ENCODE measurements around the gene PDE1A.

PDE1A gene

DNA sequence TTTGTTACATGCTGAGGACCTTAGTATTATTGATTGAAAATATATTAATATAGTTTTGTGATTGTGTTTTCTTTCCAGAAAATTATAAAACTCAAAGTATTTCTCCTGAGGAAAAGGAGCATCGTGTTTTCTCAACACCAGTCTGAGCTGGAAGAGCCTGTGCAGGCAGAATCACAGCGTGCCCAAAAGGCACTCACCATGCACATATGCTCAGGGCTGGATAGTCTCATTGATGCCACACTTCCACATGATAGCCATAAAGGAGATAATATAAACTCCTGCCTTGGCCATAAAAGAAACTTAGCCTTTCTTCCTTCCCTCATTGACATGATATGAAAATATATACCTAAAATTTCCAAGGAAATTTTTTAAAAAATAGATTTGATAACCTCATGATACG is 4.0 kb downstream of the PDE1A start:
- TF ChIP-seq, protein P1, sequence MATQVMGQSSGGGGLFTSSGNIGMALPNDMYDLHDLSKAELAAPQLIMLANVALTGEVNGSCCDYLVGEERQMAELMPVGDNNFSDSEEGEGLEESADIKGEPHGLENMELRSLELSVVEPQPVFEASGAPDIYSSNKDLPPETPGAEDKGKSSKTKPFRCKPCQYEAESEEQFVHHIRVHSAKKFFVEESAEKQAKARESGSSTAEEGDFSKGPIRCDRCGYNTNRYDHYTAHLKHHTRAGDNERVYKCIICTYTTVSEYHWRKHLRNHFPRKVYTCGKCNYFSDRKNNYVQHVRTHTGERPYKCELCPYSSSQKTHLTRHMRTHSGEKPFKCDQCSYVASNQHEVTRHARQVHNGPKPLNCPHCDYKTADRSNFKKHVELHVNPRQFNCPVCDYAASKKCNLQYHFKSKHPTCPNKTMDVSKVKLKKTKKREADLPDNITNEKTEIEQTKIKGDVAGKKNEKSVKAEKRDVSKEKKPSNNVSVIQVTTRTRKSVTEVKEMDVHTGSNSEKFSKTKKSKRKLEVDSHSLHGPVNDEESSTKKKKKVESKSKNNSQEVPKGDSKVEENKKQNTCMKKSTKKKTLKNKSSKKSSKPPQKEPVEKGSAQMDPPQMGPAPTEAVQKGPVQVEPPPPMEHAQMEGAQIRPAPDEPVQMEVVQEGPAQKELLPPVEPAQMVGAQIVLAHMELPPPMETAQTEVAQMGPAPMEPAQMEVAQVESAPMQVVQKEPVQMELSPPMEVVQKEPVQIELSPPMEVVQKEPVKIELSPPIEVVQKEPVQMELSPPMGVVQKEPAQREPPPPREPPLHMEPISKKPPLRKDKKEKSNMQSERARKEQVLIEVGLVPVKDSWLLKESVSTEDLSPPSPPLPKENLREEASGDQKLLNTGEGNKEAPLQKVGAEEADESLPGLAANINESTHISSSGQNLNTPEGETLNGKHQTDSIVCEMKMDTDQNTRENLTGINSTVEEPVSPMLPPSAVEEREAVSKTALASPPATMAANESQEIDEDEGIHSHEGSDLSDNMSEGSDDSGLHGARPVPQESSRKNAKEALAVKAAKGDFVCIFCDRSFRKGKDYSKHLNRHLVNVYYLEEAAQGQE (IDR thresholded peaks at IDR 0.05; ENCODE audit: insufficient replicate concordance, low read depth): no peak
- TF ChIP-seq POLR2AphosphoS5 (IDR thresholded peaks at IDR 0.05; ENCODE audit: low read depth) (no peak), SPI1 (IDR thresholded peaks at IDR 0.05; ENCODE audit: borderline replicate concordance, low read depth) (no peak), GABPA (IDR thresholded peaks at IDR 0.05; ENCODE audit: low read depth) (no peak)
- TF ChIP-seq, protein P2, sequence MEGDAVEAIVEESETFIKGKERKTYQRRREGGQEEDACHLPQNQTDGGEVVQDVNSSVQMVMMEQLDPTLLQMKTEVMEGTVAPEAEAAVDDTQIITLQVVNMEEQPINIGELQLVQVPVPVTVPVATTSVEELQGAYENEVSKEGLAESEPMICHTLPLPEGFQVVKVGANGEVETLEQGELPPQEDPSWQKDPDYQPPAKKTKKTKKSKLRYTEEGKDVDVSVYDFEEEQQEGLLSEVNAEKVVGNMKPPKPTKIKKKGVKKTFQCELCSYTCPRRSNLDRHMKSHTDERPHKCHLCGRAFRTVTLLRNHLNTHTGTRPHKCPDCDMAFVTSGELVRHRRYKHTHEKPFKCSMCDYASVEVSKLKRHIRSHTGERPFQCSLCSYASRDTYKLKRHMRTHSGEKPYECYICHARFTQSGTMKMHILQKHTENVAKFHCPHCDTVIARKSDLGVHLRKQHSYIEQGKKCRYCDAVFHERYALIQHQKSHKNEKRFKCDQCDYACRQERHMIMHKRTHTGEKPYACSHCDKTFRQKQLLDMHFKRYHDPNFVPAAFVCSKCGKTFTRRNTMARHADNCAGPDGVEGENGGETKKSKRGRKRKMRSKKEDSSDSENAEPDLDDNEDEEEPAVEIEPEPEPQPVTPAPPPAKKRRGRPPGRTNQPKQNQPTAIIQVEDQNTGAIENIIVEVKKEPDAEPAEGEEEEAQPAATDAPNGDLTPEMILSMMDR (IDR thresholded peaks at IDR 0.05; ENCODE audit: insufficient read depth, low read length): no peak
- Histone ChIP-seq H3K27ac (replicated peaks) (no peak overlapping the region), H3K4me3 (replicated peaks; ENCODE audit: insufficient read depth, low read length) (no peak overlapping the region), H3K27me3 (ENCODE audit: insufficient read depth, poor library complexity, severe bottlenecking) (peaks cover 2% of the 10 kb centered on the region)
- DNase-seq (ENCODE audit: low read depth in 1 of 2, low spot score in 1 of 2): no peak

DNA sequence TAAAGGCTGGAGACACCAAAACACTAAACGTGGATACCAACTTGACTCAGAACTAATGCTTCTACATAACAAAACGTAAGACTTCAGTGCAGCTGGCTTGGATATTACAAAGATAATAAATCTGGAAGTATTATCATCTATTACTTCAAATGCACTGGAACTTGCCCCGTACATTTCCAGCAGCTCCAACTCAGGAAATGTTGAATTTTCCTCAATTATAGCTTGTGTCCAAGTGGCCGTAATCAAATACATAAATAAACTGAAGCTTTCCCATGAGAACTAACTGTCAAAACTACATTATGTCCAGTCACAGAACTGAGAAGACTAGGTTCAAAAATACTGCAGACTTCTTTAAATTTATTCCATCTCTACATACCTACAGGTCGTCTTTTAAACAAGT is 6.2 kb downstream of the PDE1A start:
- no peaks in the 10 kb centered on the region for H3K27me3 ChIP-seq (ENCODE audit: insufficient read depth, poor library complexity, severe bottlenecking)
- no peak overlapping the region for H3K27ac ChIP-seq (replicated peaks)
- H3K4me3 ChIP-seq (replicated peaks; ENCODE audit: insufficient read depth, low read length): no peak overlapping the region
- TF ChIP-seq, protein P1 (IDR thresholded peaks at IDR 0.05; ENCODE audit: insufficient replicate concordance, low read depth): no peak
- no peak for DNase-seq (ENCODE audit: low read depth in 1 of 2, low spot score in 1 of 2)

DNA sequence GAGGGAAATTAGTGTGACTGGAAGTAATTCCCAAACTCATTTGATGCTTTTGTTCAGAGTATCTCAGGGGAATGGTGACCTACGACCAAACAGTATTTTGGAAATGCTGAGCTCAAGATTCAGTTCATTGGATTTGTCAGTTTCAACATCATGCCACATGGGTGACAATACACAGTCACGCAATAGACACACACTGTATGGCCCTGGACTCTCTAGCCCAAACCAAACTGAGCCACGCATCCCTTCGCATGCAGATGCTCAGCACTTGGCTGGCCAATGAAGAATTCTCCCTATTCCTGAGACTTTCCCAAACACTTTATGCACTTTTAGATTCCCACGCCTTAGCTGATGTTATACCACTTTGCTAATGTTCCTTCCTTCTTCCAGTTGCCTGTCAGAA is 10.0 kb downstream of the PDE1A start:
- no peak overlapping the region for H3K27ac ChIP-seq (replicated peaks)
- no peak for TF ChIP-seq GABPA (IDR thresholded peaks at IDR 0.05; ENCODE audit: low read depth)
- TF ChIP-seq, protein P2 (IDR thresholded peaks at IDR 0.05; ENCODE audit: insufficient read depth, low read length): no peak
- TF ChIP-seq, protein P1 (IDR thresholded peaks at IDR 0.05; ENCODE audit: insufficient replicate concordance, low read depth): no peak
- TF ChIP-seq SPI1 (IDR thresholded peaks at IDR 0.05; ENCODE audit: borderline replicate concordance, low read depth): no peak
- no peak for TF ChIP-seq POLR2AphosphoS5 (IDR thresholded peaks at IDR 0.05; ENCODE audit: low read depth)
- H3K27me3 ChIP-seq (ENCODE audit: insufficient read depth, poor library complexity, severe bottlenecking): no peaks in the 10 kb centered on the region
- no peak for DNase-seq (ENCODE audit: low read depth in 1 of 2, low spot score in 1 of 2)
- H3K4me3 ChIP-seq (replicated peaks; ENCODE audit: insufficient read depth, low read length): no peak overlapping the region

GRCh38 chr2:182416191-182416590 is 10.6 kb downstream of the PDE1A start:
- Histone ChIP-seq H3K27me3 (ENCODE audit: insufficient read depth, poor library complexity, severe bottlenecking) (no peaks in the 10 kb centered on the region), H3K4me3 (replicated peaks; ENCODE audit: insufficient read depth, low read length) (no peak overlapping the region), H3K27ac (replicated peaks) (no peak overlapping the region)
- TF ChIP-seq, protein P2 (IDR thresholded peaks at IDR 0.05; ENCODE audit: insufficient read depth, low read length): no peak
- TF ChIP-seq GABPA (IDR thresholded peaks at IDR 0.05; ENCODE audit: low read depth) (no peak), SPI1 (IDR thresholded peaks at IDR 0.05; ENCODE audit: borderline replicate concordance, low read depth) (no peak), POLR2AphosphoS5 (IDR thresholded peaks at IDR 0.05; ENCODE audit: low read depth) (no peak)
- TF ChIP-seq, protein P1 (IDR thresholded peaks at IDR 0.05; ENCODE audit: insufficient replicate concordance, low read depth): no peak
- DNase-seq (ENCODE audit: low read depth in 1 of 2, low spot score in 1 of 2): no peak

Data from HL-60 (cell line).